B cell (primary cell): ENCODE results near the gene TRMT10B. TPM values are rescaled to one million over a fixed set of nuclear protein-coding genes. Genes with fewer than 3 reads are reported as not detected.
A peak's percentile ranks its signal among the peaks of the same experiment; 100 is the strongest.

Experiments used
- ATAC-seq: fragments of 200-7000 bp; cut with Tn5 transposase; one replicate; pipeline ENCODE4 v1.10.0; 2021; ENCODE audit warnings: low read depth, mild to moderate bottlenecking, moderate number of reproducible peaks, moderate library complexity
- CTCF ChIA-PET: fragments of 350-600 bp; sonication (Branson Sonifier 250); formaldehyde crosslinking; loops from one replicate; lab custom pipeline; 2021; ENCODE audit warnings: antibody characterized with exemption, inconsistent platforms; lab: Charles Lee
- POLR2A ChIA-PET: fragments of 350-600 bp; sonication (Branson Sonifier 250); formaldehyde crosslinking; loops from one replicate; lab custom pipeline; 2021; ENCODE audit warnings: antibody characterized with exemption; lab: Charles Lee
- DNase-seq: peaks from one replicate; pipeline ENCODE4 v3.0.0; 2013
- H2AFZ ChIP-seq: 2 replicates; pipeline ENCODE4 v1.6.1; 2012; ENCODE audit warnings: mild to moderate bottlenecking, low read depth, low read length; ENCODE audit not compliant: insufficient read depth, poor library complexity, severe bottlenecking
- H3K27ac ChIP-seq, 2 donors: 1 replicate in 1 of 2; 2 replicates in 1 of 2; pipeline ENCODE4 v1.5.1; 2012 to 2013; ENCODE audit warnings: low read length in 2 of 2, mild to moderate bottlenecking in 2 of 2, moderate library complexity in 1 of 2
- H3K27me3 ChIP-seq, 4 experiments: fragments of 200-600 bp in 1 of 4; sonication (generic) in 1 of 4; replicated peaks in 1 of 4; 1 replicate in 2 of 4; 2 replicates in 2 of 4; pipeline versions ENCODE4 v1.6.1 to v1.7.0; 2013 to 2016; ENCODE audit warnings: low read length in 3 of 4, mild to moderate bottlenecking in 2 of 4, mixed read lengths in 1 of 4, moderate library complexity in 1 of 4; ENCODE audit not compliant: insufficient read depth in 4 of 4, control insufficient read depth in 3 of 4; ENCODE audit errors: control extremely low read depth in 1 of 4
- H3K36me3 ChIP-seq, 2 experiments: replicated peaks in 1 of 2; 1 replicate in 1 of 2; 2 replicates in 1 of 2; pipeline versions ENCODE4 v1.6.1 to v1.7.1; 2013; ENCODE audit warnings: low read length in 1 of 2; ENCODE audit not compliant: insufficient read depth in 2 of 2, control insufficient read depth in 1 of 2; ENCODE audit errors: control extremely low read depth in 1 of 2, extremely low read depth in 1 of 2
- H3K4me1 ChIP-seq, 2 donors: fragments of 200-600 bp in 1 of 2; sonication (generic) in 1 of 2; 1 replicate in 1 of 2; 2 replicates in 1 of 2; pipeline versions ENCODE4 v1.5.1 to v1.6.1; 2013 to 2017; ENCODE audit warnings: low read length in 2 of 2; ENCODE audit not compliant: control insufficient read depth in 2 of 2, insufficient read depth in 2 of 2
- H3K4me2 ChIP-seq: replicated peaks from 2 replicates; pipeline ENCODE3; 2012; ENCODE audit warnings: mild to moderate bottlenecking, low read depth, low read length; ENCODE audit not compliant: poor library complexity, severe bottlenecking
- H3K4me3 ChIP-seq, 5 experiments: fragments of 200-600 bp in 1 of 5; sonication (generic) in 1 of 5; 1 replicate in 3 of 5; 2 replicates in 2 of 5; pipeline versions ENCODE4 v1.5.1 to v1.7.0; 2011 to 2016; ENCODE audit warnings: low read length in 4 of 5, mild to moderate bottlenecking in 4 of 5, low read depth in 2 of 5, control low read depth in 1 of 5, moderate library complexity in 1 of 5; ENCODE audit not compliant: insufficient read depth in 1 of 5; ENCODE audit errors: control extremely low read depth in 1 of 5, extremely low read depth in 1 of 5
- H3K79me2 ChIP-seq: fragments of 200-600 bp; sonication (generic); one replicate; pipeline ENCODE4 v1.6.0; 2016; ENCODE audit warnings: low read length; ENCODE audit not compliant: control insufficient read depth, insufficient read depth
- H3K9ac ChIP-seq: fragments of 200-600 bp; sonication (generic); 2 replicates; pipeline ENCODE4 v1.6.1; 2017; ENCODE audit warnings: mild to moderate bottlenecking, low read length, moderate library complexity
- H3K9me3 ChIP-seq, 3 donors: one replicate each; pipeline versions ENCODE4 v1.6.1 to v1.7.1; 2013; ENCODE audit warnings: low read length in 2 of 3; ENCODE audit not compliant: control insufficient read depth in 2 of 3, insufficient read depth in 1 of 3; ENCODE audit errors: control extremely low read depth in 1 of 3
- H4K20me1 ChIP-seq: 2 replicates; pipeline ENCODE4 v1.6.0; 2012; ENCODE audit warnings: mild to moderate bottlenecking, low read length; ENCODE audit not compliant: insufficient read depth, control insufficient read depth, poor library complexity, severe bottlenecking
- H3K27ac Mint-ChIP-seq: one replicate; pipeline ENCODE4 v1.8.0; 2021; ENCODE audit warnings: mixed read lengths
- H3K27me3 Mint-ChIP-seq: one replicate; pipeline ENCODE4 v1.8.0; 2021; ENCODE audit warnings: mixed read lengths
- H3K4me1 Mint-ChIP-seq: one replicate; pipeline ENCODE4 v1.8.0; 2021; ENCODE audit warnings: mixed read lengths
- H3K4me3 Mint-ChIP-seq: one replicate; pipeline ENCODE4 v1.8.0; 2021; ENCODE audit warnings: mixed read lengths
- H3K9me3 Mint-ChIP-seq: one replicate; pipeline ENCODE4 v1.8.0; 2022; ENCODE audit warnings: mixed read lengths; ENCODE audit not compliant: insufficient read depth
- CTCF ChIP-seq: fragments of 200-600 bp; IDR thresholded peaks from one replicate; pipeline ENCODE4 v1.8.0; 2022; ENCODE audit warnings: antibody characterized with exemption, mild to moderate bottlenecking
- EZH2 ChIP-seq: IDR thresholded peaks from 2 replicates; pipeline ENCODE4 v1.6.1; 2012; ENCODE audit warnings: borderline replicate concordance, low read depth, mild to moderate bottlenecking, moderate library complexity, low read length; ENCODE audit not compliant: insufficient read depth, poor library complexity, severe bottlenecking
- WGBS: methylation state at CpG from one replicate; pipeline ENCODE4 v1.1.5; 2013; ENCODE audit warnings: missing lambda C conversion rate; ENCODE audit not compliant: insufficient coverage; 5-methylcytosine and 5-hydroxymethylcytosine counted together
- intact Hi-C: fragments of 100-400 bp; cut with micrococcal nuclease; formaldehyde crosslinking; loops from one replicate; pipeline ENCODE4 v1.10.0; 2022
- polyA plus RNA-seq: library from polyadenylated mRNA; depleted of rRNA; stranded (reverse); fragments of >200 nt; gene quantifications from 2 replicates; pipeline ENCODE4 v1.2.3, GENCODE V29; 2012
- total RNA-seq, 2 donors: library from RNA; stranded (reverse); fragments of 120-200 nt in 1 of 2; gene quantifications; 1 replicate in 1 of 2; 2 replicates in 1 of 2; pipeline versions ENCODE4 v1.2.3 to v1.2.4, GENCODE V29; 2013 to 2022

The TRMT10B gene
- total and polyA plus RNA-seq, 2 donors (not counting 1 experiment from before 2014, with no cell fraction given) = 18.1 to 27.8 TPM

- Mint-ChIP-seq H3K27ac (peak overlapping the region; percentile 93), H3K27me3 (no peaks in the 10 kb centered on the region), H3K9me3 (no peaks in the 10 kb centered on the region), H3K4me3 (peak overlapping the region; percentile 98), H3K4me1 (peaks cover 23% of the 10 kb centered on the region)
- Histone ChIP-seq H3K4me1 (peaks cover 14 to 16% of the 10 kb centered on the region in 2 donors), H3K4me2 (peak overlapping the region; percentile 80), H3K9ac (peak overlapping the region; percentile 74), H3K27ac (peak overlapping the region; percentile 80 to 81), H4K20me1 (no peaks in the 10 kb centered on the region), H2AFZ (peak overlapping the region; percentile 79), H3K36me3 (no peaks in the 10 kb centered on the region), H3K4me3 (peak overlapping the region in 4 of 5 experiments; percentile 75 to 96 (median 84)), H3K79me2 (peaks cover 19% of the 10 kb centered on the region), H3K27me3 (no peaks in the 10 kb centered on the region), H3K9me3 (peaks cover 0 to 4% (median 0%) of the 10 kb centered on the region in 3 donors)
- CTCF ChIA-PET = no interaction called here
- TF ChIP-seq EZH2 = no peak
- TF ChIP-seq CTCF = no peak
- POLR2A ChIA-PET = no interaction called here
- DNase-seq = no peak
- intact Hi-C loops = loop anchor here (1.0 to 5.0 kb wide), 6 partner anchors 32 to 288 kb away; partner anchors contain the start of genes DCAF10, EXOSC3, FBXO10 and SLC25A51
- ATAC-seq = no peak
- WGBS = 99% methylated on average over 21 of the region's 29 CpGs
These were observed 740 bp upstream of the TRMT10B start for GRCh38 chr9:37752642-37753488.

DNA sequence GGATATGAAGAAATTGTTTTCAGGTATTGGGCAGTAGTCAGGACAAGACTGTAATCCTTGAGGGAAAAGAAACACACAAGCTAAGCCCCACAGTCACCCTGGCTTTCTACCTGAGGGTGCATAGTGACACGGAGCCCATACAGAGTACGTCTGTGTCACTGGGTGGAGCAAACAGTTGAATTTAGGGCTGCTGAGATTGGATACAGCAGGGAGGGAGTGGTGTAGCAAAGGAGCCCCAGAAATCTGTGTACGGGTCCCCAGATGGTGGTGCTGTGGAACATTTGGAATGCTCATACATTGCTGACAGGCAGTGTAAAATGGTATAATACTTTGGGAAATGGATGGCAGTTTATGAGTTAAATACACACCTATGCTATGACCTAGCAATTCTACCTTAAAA lies 5.1 kb downstream of the TRMT10B start:
- intact Hi-C loops = no loop called here
- Mint-ChIP-seq H3K9me3 (no peaks in the 10 kb centered on the region), H3K27ac (no peak overlapping the region), H3K4me3 (no peak overlapping the region), H3K27me3 (no peaks in the 10 kb centered on the region), H3K4me1 (peaks cover 16% of the 10 kb centered on the region)
- H3K4me1 ChIP-seq = peaks cover 8% of the 10 kb centered on the region in 2 donors
- H3K4me2 ChIP-seq = no peak overlapping the region
- H3K79me2 ChIP-seq = peaks cover 8% of the 10 kb centered on the region
- WGBS = 92% methylated on average over 2 of the region's 3 CpGs
- TF ChIP-seq EZH2 = no peak
- TF ChIP-seq CTCF = no peak
- no peaks in the 10 kb centered on the region for H3K27me3 ChIP-seq
- H3K9me3 ChIP-seq = no peaks in the 10 kb centered on the region
- no peak overlapping the region for H3K9ac ChIP-seq
- H3K27ac ChIP-seq = no peak overlapping the region
- no peaks in the 10 kb centered on the region for H4K20me1 ChIP-seq
- peaks cover 0 to 8% of the 10 kb centered on the region in 2 experiments for H3K36me3 ChIP-seq
- ChIA-PET POLR2A (no interaction called here), CTCF (interaction anchor here (0.9 kb wide), 1 partner anchor 13 kb away, joined by 3 read pairs; no protein-coding TSS in a partner anchor)
- H2AFZ ChIP-seq = no peak overlapping the region
- DNase-seq (no peak), ATAC-seq (no peak)
- no peak overlapping the region for H3K4me3 ChIP-seq
